Loucy (cell line): Measurements from ENCODE around the gene FER.

Source experiments
- H2AFZ ChIP-seq: fragments of 200-600 bp; sonication (generic); 2 replicates; pipeline ENCODE4 v1.6.0; 2016; ENCODE audit warnings: antibody characterized with exemption, mild to moderate bottlenecking, low read length, moderate library complexity
- H3F3A ChIP-seq: fragments of 200-600 bp; 2 replicates; pipeline ENCODE4 v1.6.0; 2016; ENCODE audit warnings: antibody characterized with exemption, low read depth, mild to moderate bottlenecking
- H3K27me3 ChIP-seq: fragments of 200-600 bp; sonication (generic); 2 replicates; pipeline ENCODE4 v1.6.1; 2014; ENCODE audit warnings: low read length, mild to moderate bottlenecking; ENCODE audit not compliant: insufficient read depth, poor library complexity, severe bottlenecking
- H3K36me3 ChIP-seq: fragments of 200-600 bp; sonication (generic); 2 replicates; pipeline ENCODE4 v1.6.1; 2016; ENCODE audit warnings: low read length; ENCODE audit not compliant: insufficient read depth
- H3K4me1 ChIP-seq: fragments of 200-600 bp; sonication (generic); 2 replicates; pipeline ENCODE4 v1.5.1; 2014; ENCODE audit warnings: low read length, mild to moderate bottlenecking; ENCODE audit not compliant: insufficient read depth, poor library complexity, severe bottlenecking
- H3K4me2 ChIP-seq: fragments of 200-600 bp; sonication (generic); 2 replicates; pipeline ENCODE4 v1.6.0; 2014; ENCODE audit warnings: antibody characterized with exemption, low read length, low read depth, mild to moderate bottlenecking; ENCODE audit not compliant: poor library complexity, severe bottlenecking
- H3K4me3 ChIP-seq: fragments of 200-600 bp; sonication (generic); 2 replicates; pipeline ENCODE4 v1.5.1; 2014; ENCODE audit warnings: low read length, mild to moderate bottlenecking, mixed read lengths; ENCODE audit not compliant: poor library complexity, severe bottlenecking
- H3K79me2 ChIP-seq: fragments of 200-600 bp; sonication (generic); 2 replicates; pipeline ENCODE4 v1.6.1; 2014; ENCODE audit warnings: low read length; ENCODE audit not compliant: insufficient read depth
- H3K9ac ChIP-seq: fragments of 200-600 bp; sonication (generic); 2 replicates; pipeline ENCODE4 v1.6.0; 2014; ENCODE audit warnings: mild to moderate bottlenecking, low read depth, low read length, moderate library complexity; ENCODE audit not compliant: poor library complexity, severe bottlenecking
- H3K9me2 ChIP-seq: fragments of 200-600 bp; sonication (generic); replicated peaks from 2 replicates; pipeline ENCODE4 v1.6.1; 2016; ENCODE audit warnings: low read depth, low read length, mixed read lengths
- H3K9me3 ChIP-seq: fragments of 200-600 bp; sonication (generic); 2 replicates; pipeline ENCODE4 v1.6.1; 2014; ENCODE audit warnings: mild to moderate bottlenecking, antibody characterized with exemption, low read length, low read depth; ENCODE audit not compliant: insufficient read depth
- H4K20me1 ChIP-seq: fragments of 200-600 bp; sonication (generic); 2 replicates; pipeline ENCODE4 v1.6.0; 2014; ENCODE audit warnings: antibody characterized with exemption, low read length, mild to moderate bottlenecking; ENCODE audit not compliant: insufficient read depth, poor library complexity, severe bottlenecking
- EZH2phosphoT487 ChIP-seq: fragments of 200-600 bp; IDR thresholded peaks from 2 replicates; pipeline ENCODE4 v1.6.1; 2018; ENCODE audit warnings: antibody characterized with exemption, mild to moderate bottlenecking, moderate library complexity, borderline replicate concordance
- TF ChIP-seq, protein P1 (sequence below): fragments of 200-600 bp; sonication (generic); conservative IDR thresholded peaks from 2 replicates; pipeline ENCODE4 v1.5.1; 2014; ENCODE audit warnings: mild to moderate bottlenecking, antibody characterized with exemption, low read length

The FER gene

DNA sequence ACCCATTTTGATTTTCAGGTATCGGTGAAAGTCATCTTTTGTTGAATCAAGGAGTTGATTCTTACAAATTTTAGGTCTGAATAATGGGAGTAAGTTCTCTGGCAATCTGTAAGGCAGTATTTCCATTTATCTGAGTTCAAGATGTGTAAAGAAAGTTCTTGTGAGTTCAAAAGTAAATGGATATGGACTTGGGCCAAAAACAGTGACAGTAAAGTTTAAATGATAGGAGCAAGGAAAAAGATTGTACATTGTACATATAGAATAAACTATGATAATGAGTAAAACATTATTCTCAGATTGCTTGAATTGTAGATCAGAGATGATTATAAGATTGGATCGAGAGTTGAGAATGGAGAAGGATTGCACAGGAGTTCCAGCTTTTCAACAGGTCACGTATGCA lies 332.8 kb downstream of the FER start:
- no peaks in the 10 kb centered on the region for H3K79me2 ChIP-seq
- H3K4me3 ChIP-seq: no peak overlapping the region
- no peak overlapping the region for H3K4me2 ChIP-seq
- no peak overlapping the region for H3K9ac ChIP-seq
- peaks cover 4% of the 10 kb centered on the region for H3K4me1 ChIP-seq
- H3K27me3 ChIP-seq: no peaks in the 10 kb centered on the region
- H3K36me3 ChIP-seq: no peaks in the 10 kb centered on the region
- H3F3A ChIP-seq: no peaks in the 10 kb centered on the region
- no peaks in the 10 kb centered on the region for H3K9me3 ChIP-seq
- H2AFZ ChIP-seq: no peak overlapping the region
- H4K20me1 ChIP-seq: no peaks in the 10 kb centered on the region
- H3K9me2 ChIP-seq: no peaks in the 10 kb centered on the region
- TF ChIP-seq, protein P1, sequence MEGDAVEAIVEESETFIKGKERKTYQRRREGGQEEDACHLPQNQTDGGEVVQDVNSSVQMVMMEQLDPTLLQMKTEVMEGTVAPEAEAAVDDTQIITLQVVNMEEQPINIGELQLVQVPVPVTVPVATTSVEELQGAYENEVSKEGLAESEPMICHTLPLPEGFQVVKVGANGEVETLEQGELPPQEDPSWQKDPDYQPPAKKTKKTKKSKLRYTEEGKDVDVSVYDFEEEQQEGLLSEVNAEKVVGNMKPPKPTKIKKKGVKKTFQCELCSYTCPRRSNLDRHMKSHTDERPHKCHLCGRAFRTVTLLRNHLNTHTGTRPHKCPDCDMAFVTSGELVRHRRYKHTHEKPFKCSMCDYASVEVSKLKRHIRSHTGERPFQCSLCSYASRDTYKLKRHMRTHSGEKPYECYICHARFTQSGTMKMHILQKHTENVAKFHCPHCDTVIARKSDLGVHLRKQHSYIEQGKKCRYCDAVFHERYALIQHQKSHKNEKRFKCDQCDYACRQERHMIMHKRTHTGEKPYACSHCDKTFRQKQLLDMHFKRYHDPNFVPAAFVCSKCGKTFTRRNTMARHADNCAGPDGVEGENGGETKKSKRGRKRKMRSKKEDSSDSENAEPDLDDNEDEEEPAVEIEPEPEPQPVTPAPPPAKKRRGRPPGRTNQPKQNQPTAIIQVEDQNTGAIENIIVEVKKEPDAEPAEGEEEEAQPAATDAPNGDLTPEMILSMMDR: no peak
- no peak for TF ChIP-seq EZH2phosphoT487

DNA sequence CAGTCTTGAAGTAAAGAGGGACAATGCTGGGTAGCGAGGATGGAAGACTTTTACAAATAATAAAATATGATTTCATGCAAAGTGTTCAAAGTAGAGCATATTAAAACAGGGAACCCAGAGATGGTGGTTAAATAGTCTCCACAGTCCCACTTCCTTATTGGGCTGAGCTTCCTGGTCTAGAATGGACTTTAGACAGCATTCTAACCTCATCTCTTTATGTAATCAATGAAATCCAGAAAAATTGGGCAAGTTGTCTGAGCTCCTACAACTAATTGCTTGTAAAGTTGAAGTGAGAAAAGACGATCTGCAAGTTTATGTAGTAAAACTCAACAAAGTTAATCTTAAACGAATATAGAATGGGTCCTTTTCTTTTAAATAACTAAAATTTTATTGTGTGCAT lies 333.2 kb downstream of the FER start:
- no peak overlapping the region for H3K4me2 ChIP-seq
- no peak overlapping the region for H2AFZ ChIP-seq
- no peaks in the 10 kb centered on the region for H3K79me2 ChIP-seq
- H3K27me3 ChIP-seq: no peaks in the 10 kb centered on the region
- H4K20me1 ChIP-seq: no peaks in the 10 kb centered on the region
- H3K9ac ChIP-seq: no peak overlapping the region
- peaks cover 4% of the 10 kb centered on the region for H3K4me1 ChIP-seq
- H3K9me2 ChIP-seq: no peaks in the 10 kb centered on the region
- TF ChIP-seq, protein P1: no peak
- TF ChIP-seq EZH2phosphoT487: no peak
- no peak overlapping the region for H3K4me3 ChIP-seq
- H3K9me3 ChIP-seq: no peaks in the 10 kb centered on the region
- H3K36me3 ChIP-seq: no peaks in the 10 kb centered on the region
- H3F3A ChIP-seq: no peaks in the 10 kb centered on the region

DNA sequence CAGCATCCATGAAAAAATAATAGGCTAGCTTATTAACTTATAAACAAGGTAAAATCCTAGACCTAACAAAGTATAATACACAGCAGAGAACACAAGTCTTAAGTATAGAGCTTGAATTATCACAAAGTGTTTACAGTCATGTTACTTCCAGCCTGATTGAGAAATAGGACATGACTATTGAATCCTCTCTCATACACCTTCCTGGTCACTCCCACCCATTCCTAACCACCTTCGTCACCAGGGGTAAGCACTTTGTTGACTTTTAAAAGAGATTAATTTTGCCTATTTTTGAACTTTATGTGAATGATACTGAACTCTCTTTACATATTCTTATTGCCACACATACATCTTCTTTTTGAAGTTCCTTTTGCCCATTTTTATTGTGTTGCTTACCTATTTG lies 336.2 kb downstream of the FER start:
- no peak overlapping the region for H2AFZ ChIP-seq
- H3K4me2 ChIP-seq: no peak overlapping the region
- no peak overlapping the region for H3K4me3 ChIP-seq
- no peak for TF ChIP-seq EZH2phosphoT487
- TF ChIP-seq, protein P1: no peak
- no peaks in the 10 kb centered on the region for H3K36me3 ChIP-seq
- H3K27me3 ChIP-seq: no peaks in the 10 kb centered on the region
- H3K4me1 ChIP-seq: peaks cover 4% of the 10 kb centered on the region
- no peaks in the 10 kb centered on the region for H4K20me1 ChIP-seq
- H3K9ac ChIP-seq: no peak overlapping the region
- H3K9me3 ChIP-seq: no peaks in the 10 kb centered on the region
- no peaks in the 10 kb centered on the region for H3F3A ChIP-seq
- no peaks in the 10 kb centered on the region for H3K9me2 ChIP-seq
- no peaks in the 10 kb centered on the region for H3K79me2 ChIP-seq
